ENCODE data around the gene BCL3.

GRCh38 chr19:44706506-44707236 lies 41.8 kb upstream of the BCL3 start:
- TF ChIP-seq EZH2 (IDR thresholded peaks at IDR 0.05; ENCODE audit: insufficient read depth, poor library complexity, severe bottlenecking) (no peak), EZH2phosphoT487 (IDR thresholded peaks at IDR 0.05; ENCODE audit: insufficient read depth, low read depth) (no peak)

All from GM23248 (cell line).